GM15510 (cell line): ENCODE measurements around the gene LAG3.

ENCODE experiments used
- POLR2A ChIP-seq: IDR thresholded peaks from 3 replicates; pipeline ENCODE4 v1.6.1; 2011; ENCODE audit warnings: borderline replicate concordance; ENCODE audit not compliant: insufficient read length; ENCODE audit errors: extremely low read depth

LAG3 gene

GRCh38 chr12:6826734-6827436 lies 54.6 kb downstream of the LAG3 start:
- TF ChIP-seq POLR2A, result no peak

GRCh38 chr12:6827437-6827911 lies 55.2 kb downstream of the LAG3 start:
- TF ChIP-seq POLR2A, result no peak
